Stimulated activated CD8-positive, alpha-beta memory T cell treated with anti-CD3 and anti-CD28 coated beads, Interleukin-7, amount 100 ng/mL, for 48 hours (primary cell): Measurements from ENCODE around the gene SLC31A2.
"Not testable (repeated sequence)": the region's sequence is repeated elsewhere in the genome, so short reads cannot be mapped to it uniquely, and the experiment has no call there.

Source experiments
- DNase-seq, 2 donors: peaks; one replicate each; pipeline ENCODE4 v3.0.0-alpha.2; 2020; ENCODE audit warnings: low read depth in 1 of 2; ENCODE audit errors: extremely low read depth in 1 of 2

SLC31A2 gene

GRCh38 chr9:113149561-113149960, 1.2 kb upstream of the SLC31A2 start:
- DNase-seq = not testable (repeated sequence)

DNA sequence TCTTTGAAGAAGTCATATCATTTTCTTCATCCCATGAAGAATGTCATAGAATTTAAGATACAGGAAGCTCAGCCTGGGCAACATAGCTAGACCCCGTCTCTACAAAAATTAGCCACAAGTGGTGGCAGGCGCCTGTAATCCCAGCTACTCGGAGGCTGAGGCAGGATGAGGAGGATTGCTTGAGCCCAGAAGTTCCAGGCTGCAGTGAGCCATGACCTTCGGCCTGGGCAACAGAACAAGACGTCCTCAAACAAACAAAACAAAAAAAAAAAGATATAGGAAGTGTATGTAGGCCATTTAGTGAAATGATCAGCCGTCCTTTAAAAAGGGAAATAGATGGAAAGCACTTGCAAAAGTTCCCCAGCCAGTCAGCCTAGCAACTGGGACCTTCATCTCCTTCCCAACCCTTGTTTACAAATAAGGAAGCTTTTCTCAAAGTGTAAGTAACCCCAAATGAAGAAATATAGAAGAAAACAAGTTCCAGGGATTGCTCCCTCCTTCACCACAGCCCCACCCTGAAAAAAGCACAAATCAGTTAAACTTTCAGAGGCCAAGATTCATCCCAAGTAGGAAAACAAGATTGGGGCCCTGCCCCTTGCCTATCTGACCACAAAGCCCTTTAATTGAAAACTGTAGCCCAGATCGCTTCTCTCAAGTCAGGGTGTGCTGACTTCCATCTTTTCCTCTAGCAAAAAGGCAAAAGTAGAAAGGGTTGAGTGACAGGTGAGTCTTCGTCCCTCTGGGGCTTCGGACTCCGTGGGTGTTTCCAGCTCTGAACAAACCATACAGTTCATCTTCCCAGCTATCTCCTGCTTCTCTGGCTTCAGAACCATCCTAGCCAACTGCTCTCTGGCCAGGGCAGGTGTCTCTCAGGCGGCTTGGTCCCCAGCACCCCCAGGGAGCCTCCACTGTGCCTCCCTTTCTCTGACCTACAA, 1.2 kb downstream of the SLC31A2 start:
- DNase-seq = no peak

- DNase-seq = no peak
Measured at GRCh38 chr9:113152699-113153098, 1.9 kb downstream of the SLC31A2 start.

- no peak for DNase-seq
Measured at GRCh38 chr9:113153599-113153998, 2.8 kb downstream of the SLC31A2 start.

GRCh38 chr9:113154471-113154870, 3.7 kb downstream of the SLC31A2 start:
- no peak for DNase-seq

- DNase-seq = no peak
Measured at GRCh38 chr9:113154946-113155345, 4.1 kb downstream of the SLC31A2 start.

DNA sequence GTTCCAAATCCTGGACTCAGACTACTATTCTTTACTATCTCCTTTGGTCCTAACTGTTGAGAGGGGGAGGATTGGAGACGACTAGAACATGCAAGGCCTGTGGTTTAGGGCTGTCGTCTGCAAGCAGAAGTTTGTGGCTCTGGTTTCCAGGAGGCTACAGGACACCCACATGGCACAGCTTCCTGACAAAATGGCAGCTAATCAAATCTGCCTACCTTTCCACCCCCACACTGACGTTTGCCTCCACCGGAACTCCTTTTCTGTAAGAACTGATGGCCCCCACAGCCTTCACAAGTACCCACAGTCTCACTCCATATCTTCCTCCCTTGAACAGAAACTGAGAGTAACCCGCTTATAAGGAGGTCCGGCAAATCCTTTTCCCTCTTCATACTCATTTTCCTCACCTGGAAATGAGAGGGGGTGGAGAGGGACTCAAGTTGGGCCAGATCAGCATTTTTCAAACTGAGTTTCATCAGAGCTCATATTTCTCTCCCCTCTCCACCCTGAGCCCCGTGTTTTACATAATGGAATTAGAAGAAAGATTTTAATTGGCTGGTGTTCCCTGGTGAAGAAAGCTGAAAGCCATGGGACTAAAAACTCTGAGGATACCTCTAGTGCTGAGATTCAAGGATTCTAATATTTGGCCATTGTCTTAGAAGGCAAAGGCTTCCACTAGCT, 5.2 kb downstream of the SLC31A2 start:
- DNase-seq = peak in 1 of 2 donors; percentile 30

DNA sequence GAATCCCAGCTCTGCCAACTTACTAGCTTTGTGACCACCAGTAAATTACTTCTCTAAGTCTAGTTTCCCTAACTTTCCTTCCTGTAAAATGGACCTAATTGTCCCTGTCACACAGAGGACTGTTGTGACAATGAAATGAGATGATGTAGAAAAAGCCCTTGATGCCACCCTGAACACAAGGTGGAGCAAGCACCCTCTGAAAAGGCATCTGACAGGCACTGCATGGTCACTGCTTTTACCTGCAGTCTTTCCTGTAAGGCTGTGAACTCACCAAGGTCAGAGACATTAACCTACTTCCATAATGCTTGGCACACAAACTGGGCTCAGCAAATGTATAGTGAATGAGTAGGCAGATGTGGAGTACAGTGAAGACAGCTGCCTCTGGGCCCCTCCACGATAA, 6.1 kb downstream of the SLC31A2 start:
- no peak for DNase-seq

DNA sequence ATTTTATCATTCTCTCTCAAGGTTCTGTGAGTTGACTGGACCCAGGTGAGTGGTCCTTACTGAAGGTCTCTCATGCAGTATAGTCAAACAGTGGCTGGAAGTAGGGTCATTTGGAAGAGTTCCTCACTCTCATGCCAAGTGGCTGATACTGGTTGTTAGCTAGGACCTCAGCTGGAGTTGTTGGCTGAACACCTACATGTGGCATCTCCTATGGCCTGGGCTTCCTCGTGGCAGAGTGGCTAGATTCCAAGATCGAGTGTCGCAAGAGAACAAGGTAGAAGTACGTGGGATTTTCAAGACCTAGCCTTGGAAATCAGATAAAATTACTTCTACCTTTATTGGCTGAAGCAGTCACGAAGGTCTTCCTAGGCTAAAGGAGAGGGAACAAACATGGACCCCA, 7.6 kb downstream of the SLC31A2 start:
- DNase-seq = no peak

- DNase-seq = no peak
Measured at GRCh38 chr9:113160571-113160970, 9.8 kb downstream of the SLC31A2 start.

GRCh38 chr9:113163001-113163400, 12.2 kb downstream of the SLC31A2 start:
- no peak for DNase-seq

DNA sequence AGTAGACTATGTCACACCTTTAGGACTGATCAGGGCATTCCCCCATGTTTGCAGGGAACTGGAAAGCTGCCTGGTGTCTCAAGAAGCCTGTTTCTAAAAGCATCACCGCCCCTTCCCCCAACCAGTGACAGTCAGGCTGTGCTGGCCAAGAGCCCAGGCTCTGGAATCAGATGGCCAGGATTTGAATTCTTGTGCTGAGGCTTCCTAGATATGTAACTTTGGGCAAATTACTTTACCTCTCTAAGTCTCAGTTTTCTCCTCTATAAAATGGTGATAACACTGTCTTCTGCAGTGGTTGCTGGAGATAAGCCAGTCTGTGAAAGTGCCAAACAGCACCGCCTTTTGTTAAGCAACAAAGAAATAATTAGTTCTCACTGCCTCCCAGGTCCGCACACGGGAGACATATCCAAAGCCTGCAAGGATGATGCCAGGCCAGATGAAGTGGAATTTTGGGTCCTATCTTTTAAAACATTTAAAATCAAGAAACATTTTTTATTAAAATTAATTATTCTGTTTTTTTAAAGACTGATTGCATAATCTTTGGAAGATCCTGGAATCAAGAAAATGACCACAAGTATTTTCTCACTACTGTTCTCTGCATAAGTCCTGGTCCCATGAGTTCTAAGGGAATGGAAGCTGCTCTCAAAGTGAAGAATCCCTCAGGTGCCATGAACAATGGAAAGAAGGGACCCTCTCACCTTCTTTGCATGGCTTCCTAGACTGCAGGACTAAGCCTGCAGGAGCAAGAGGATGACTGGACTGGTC, 13.9 kb downstream of the SLC31A2 start:
- no peak for DNase-seq

GRCh38 chr9:113166039-113166438, 15.2 kb downstream of the SLC31A2 start:
- DNase-seq = no peak

- no peak for DNase-seq
Measured at GRCh38 chr9:113168809-113169208, 18.0 kb downstream of the SLC31A2 start.

- no peak for DNase-seq
Measured at GRCh38 chr9:113173341-113173740, 22.5 kb downstream of the SLC31A2 start.

DNA sequence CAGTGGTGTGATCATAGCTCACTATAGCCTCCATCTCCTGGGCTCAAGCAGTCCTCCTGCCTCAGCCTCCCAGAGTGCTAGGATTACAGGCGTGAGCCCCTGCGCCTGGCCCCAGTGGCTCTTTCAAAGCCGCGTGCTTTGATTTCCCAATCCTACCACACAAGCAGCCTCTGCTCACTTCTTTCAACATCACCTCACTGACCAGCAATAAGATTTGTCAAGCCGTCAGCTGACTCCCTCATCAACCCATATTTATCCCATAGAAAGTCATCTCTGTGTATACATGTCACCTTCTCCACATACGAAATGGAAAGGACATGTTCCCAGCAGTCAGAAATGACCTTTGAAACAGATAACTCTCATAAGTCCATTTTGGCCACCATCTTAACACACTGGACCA, 26.0 kb downstream of the SLC31A2 start:
- DNase-seq = no peak

- no peak for DNase-seq
Measured at GRCh38 chr9:113177251-113177650, 26.4 kb downstream of the SLC31A2 start.

DNA sequence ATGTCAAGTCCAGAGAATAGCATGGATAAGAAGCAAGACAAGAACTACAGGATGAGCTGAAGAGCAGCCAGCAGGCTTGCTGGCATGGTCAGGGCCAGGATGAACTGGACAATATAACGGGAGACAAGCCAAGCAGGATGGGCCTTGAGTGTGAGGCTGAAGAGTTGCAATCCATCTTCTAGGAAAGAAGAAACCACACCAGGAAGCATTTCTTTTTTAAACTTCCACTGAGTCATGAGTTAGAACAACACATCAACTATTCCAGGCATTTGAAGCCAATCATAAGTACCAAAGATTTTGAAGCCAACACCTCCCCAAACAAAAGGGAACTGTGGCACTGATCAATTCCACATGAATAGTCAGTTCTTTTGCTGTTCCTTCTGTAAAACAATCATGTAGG, 27.3 kb downstream of the SLC31A2 start:
- DNase-seq = no peak

DNA sequence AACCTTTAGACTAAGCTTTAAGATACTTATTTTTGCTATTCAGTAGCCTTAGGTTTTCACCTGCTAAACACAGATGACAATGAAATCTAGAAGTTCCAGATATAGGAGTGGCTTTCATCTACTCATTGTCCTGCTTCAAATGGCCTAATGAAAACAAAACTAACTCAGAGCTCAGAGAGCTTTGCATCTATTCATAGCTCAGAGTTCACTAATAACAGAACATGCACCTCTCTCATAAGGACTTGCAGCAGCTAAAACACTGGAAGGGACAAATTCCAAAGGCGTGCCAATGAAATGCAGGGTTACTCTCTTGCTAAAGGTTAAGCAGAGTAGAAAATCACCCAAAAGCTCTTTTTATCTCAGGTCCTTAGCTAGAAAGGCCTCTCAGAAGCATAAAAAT, 29.0 kb downstream of the SLC31A2 start:
- DNase-seq = no peak

GRCh38 chr9:113181165-113181564, 30.4 kb downstream of the SLC31A2 start:
- no peak for DNase-seq

GRCh38 chr9:113183956-113184488, 33.2 kb downstream of the SLC31A2 start:
- no peak for DNase-seq
